Mesodermal cell (in vitro differentiated cells): Measurements from ENCODE around the gene CCDC187.

ENCODE experiments used
- H3K27ac ChIP-seq: 2 replicates; pipeline ENCODE4 v1.7.0; 2013; ENCODE audit warnings: mild to moderate bottlenecking, low read depth, low read length, moderate library complexity; ENCODE audit not compliant: severe bottlenecking
- H3K36me3 ChIP-seq: 2 replicates; pipeline ENCODE4 v1.7.1; 2013; ENCODE audit warnings: mild to moderate bottlenecking, low read length, moderate library complexity; ENCODE audit not compliant: control insufficient read depth, insufficient read depth
- H3K4me1 ChIP-seq: one replicate; pipeline ENCODE4 v1.7.1; 2013; ENCODE audit warnings: mild to moderate bottlenecking, low read length; ENCODE audit not compliant: insufficient read depth, control insufficient read depth, poor library complexity, severe bottlenecking
- H3K4me3 ChIP-seq: 2 replicates; pipeline ENCODE4 v1.7.0; 2013; ENCODE audit warnings: low read length, control low read depth, mild to moderate bottlenecking; ENCODE audit not compliant: insufficient read depth, poor library complexity, severe bottlenecking; ENCODE audit errors: extremely low read depth
- H3K9me3 ChIP-seq: 2 replicates; pipeline ENCODE4 v1.7.1; 2013; ENCODE audit warnings: mild to moderate bottlenecking, low read length, moderate library complexity; ENCODE audit not compliant: control insufficient read depth
- WGBS, 2 experiments: methylation state at CpG; one replicate each; pipeline ENCODE4 v1.1.5; 2013; ENCODE audit warnings: missing lambda C conversion rate in 2 of 2; ENCODE audit not compliant: insufficient coverage in 2 of 2; 5-methylcytosine and 5-hydroxymethylcytosine counted together

The CCDC187 gene

DNA sequence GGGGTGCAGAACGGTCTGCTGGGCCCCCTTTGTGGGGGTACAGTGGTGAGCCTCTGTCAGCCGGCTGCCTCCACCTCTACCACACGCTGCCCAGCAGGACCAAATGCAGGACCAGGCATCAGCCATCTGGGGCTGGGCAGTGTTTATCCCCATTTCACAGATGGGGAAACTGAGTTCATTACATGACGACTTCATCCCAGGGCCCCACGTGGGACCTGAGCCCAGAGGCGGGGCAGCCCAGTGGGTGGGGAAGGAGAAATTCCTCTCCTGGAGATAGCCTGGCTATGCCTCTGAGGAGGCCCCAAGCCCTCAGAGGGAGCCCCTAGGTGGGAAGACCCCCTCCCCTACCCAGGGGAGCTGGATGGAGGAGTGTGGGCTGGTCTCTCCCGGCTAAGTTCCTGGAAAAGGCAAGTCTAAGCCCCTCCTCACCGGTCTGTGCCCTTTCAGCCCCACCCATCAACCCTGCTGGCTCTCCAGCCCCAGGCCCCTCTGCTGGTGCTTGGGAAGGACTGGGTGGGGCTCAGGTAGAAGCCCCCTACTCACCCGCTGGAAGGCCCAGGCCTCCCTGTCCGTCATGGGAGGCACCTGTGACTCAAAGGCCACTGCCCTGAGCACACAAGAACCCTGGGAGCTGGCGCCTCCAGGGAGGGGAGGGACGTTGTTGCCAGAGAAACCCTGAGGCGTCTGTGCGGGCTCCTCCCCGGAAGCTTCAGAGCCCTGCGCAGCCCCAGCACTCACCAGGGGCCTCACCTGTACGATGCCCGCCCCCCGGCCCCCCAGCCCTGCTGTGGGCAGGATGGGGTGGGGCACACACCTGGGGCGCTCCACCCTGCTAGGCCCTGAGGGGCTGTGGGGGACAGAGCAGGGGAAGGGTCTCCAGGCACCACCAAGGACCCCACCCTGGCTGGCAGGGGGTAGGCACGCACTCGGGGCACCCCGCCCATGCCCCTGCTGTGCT is 7.4 kb upstream of the CCDC187 start:
- H3K4me1 ChIP-seq, result peaks cover 3% of the 10 kb centered on the region
- no peak overlapping the region for H3K27ac ChIP-seq
- no peaks in the 10 kb centered on the region for H3K36me3 ChIP-seq
- H3K4me3 ChIP-seq, result no peak overlapping the region
- H3K9me3 ChIP-seq, result peaks cover 19% of the 10 kb centered on the region
- 70 to 72% methylated on average over 10 of the region's 23 CpGs for WGBS, 2 experiments

DNA sequence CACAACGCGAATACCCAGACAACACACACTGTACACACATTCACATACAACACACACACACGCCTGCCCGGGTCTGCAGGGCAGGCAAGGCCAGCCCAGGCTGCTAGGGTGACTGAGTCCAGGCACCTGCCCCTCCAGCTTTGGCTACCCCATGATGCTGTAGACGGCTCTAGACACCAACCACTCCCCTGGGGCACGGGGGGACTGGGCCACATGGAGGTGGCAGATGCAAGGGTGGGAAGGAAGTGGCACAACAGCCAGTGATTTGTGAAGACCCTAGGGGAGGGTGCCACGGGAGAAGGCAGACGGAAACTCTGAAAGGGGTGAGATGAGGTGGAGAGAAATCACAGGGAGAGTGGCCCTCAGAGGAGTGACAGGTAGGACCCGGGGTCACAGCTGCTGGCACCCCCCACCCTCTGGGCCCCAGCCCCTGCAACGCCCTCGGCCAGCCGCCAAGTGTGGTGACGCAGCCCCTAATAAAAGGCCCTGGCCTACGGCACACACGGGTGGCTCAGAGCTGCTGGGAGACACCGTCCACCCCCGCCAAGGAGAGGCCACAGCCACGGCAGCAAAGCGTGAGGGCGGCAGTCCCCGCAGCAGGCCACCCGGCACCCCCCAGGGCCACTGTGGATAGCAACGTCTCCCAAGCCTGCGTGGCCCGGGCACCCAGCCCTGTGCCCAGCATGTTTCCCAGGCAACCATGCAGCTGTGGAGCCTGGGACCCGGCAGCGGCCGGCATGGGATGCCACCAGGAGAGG is 6.6 kb upstream of the CCDC187 start:
- Histone ChIP-seq H3K4me1 (peaks cover 3% of the 10 kb centered on the region), H3K27ac (no peak overlapping the region), H3K9me3 (peaks cover 12% of the 10 kb centered on the region), H3K36me3 (no peaks in the 10 kb centered on the region), H3K4me3 (no peak overlapping the region)
- 89 to 91% methylated on average over 23 to 26 of the region's 28 CpGs for WGBS, 2 experiments

DNA sequence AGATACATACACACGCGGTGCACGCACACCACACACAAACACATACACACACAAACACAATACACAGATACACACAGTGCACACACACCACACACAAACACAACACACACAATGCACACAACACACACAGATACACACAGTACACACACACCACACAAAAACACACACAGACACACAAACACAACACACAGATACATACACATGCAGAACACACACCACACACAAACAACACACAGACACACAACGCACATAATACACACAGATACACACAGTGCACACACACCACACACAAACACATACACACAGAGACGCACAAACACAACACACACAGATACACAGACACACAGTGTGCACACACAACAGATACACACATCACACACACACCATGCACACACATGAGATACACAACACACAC is 5.9 kb upstream of the CCDC187 start:
- no peak overlapping the region for H3K4me3 ChIP-seq
- H3K9me3 ChIP-seq, result peaks cover 6% of the 10 kb centered on the region
- no peaks in the 10 kb centered on the region for H3K36me3 ChIP-seq
- 89 to 91% methylated on average over 5 of the region's 5 CpGs for WGBS, 2 experiments
- H3K27ac ChIP-seq, result no peak overlapping the region
- peaks cover 3% of the 10 kb centered on the region for H3K4me1 ChIP-seq

DNA sequence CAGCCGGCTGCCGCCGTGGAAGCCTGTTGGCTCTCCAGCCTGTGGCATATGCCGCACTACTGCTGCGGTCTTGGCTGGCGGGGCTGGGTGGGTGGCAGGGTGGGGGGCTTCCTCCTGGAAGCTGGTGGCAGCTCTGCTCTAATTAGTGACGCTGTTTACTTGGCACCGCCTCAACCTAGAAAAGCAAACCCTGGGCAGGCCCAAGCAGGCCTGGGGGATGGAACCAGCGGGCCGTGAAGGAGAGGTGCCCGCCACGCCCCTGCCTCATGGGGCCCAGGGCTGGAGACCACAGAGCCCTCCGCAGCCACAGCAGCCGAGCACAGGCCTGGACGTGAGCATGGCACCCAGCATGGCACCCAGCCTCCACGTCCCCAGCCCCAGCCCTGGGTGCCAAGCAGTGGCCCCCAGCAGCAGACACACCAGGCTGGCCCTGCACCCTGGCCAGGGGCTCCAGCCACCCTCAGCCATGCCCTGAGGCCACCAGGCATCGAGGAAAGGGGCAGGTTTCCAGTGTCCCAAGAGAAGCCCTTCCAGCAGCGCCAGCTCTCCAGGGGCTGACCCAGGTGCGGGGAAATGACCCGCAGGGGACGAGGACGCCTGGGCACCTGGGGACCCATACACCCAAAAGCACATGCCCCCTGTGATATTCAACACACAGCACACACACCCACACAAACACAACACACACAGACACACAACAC is 5.4 kb upstream of the CCDC187 start:
- 88 to 89% methylated on average over 16 to 18 of the region's 22 CpGs for WGBS, 2 experiments
- H3K9me3 ChIP-seq, result peaks cover under 1% of the 10 kb centered on the region
- H3K4me3 ChIP-seq, result no peak overlapping the region
- no peak overlapping the region for H3K27ac ChIP-seq
- H3K4me1 ChIP-seq, result peaks cover 3% of the 10 kb centered on the region
- H3K36me3 ChIP-seq, result no peaks in the 10 kb centered on the region

DNA sequence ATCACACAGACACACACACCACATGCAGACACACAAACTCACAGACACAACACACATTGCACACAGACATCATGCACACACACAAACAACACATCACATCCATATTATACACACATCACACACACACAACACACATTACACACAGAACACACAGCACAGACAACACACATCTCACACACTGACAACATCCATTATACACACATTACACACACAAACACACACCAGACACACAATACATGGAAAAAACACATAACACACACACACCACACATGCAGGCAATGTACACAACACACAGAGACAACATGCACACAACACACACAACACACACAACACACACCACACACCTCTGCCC is 4.8 kb upstream of the CCDC187 start:
- Histone ChIP-seq H3K36me3 (no peaks in the 10 kb centered on the region), H3K27ac (no peak overlapping the region), H3K4me1 (peaks cover 3% of the 10 kb centered on the region), H3K4me3 (no peak overlapping the region), H3K9me3 (no peaks in the 10 kb centered on the region)

DNA sequence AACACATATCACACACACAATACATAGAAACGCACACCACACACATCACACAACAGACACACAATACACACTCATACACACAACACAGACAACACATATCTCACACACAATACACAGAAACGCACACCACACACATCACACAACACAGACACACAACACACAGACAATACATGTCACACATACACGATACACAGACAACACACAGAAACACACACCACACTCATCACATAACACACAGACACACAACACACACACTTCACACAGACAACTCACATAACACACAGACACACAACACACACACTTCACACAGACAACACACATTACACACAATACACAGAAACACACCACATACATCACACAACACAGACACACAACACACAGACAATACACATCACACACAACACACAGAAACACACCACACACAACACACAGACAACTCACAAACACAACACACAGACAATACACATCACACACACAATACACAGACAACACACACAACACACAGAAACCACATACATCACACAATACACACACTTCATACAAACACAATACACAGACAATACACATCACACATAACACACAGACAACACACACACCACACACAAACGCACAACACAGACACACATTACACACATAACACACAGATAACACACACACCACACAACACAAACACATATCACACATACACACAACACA is 4.3 kb upstream of the CCDC187 start:
- H3K9me3 ChIP-seq, result no peaks in the 10 kb centered on the region
- no peaks in the 10 kb centered on the region for H3K36me3 ChIP-seq
- peaks cover 3% of the 10 kb centered on the region for H3K4me1 ChIP-seq
- no peak overlapping the region for H3K4me3 ChIP-seq
- no peak overlapping the region for H3K27ac ChIP-seq
- WGBS, 2 experiments, result 88 to 93% methylated on average over 4 of the region's 4 CpGs

DNA sequence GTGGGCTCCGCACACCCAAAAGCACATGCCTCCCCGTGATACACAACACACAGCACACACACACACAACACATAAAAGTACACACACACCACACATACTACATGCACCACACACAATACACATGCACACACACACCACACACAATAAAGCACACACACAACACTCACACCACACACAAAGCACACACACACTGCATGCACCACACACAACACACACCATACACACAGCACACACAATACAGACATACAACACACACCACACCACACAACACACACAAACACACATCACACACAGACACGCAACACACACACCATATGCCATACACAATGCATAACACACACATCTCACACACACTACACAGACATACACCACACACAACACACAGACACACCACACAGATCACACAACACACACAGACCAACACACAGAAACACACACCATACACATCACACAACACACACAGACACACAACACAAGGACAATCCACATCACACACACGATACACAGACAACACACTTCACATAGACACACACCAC is 3.4 kb upstream of the CCDC187 start:
- Histone ChIP-seq H3K4me3 (no peak overlapping the region), H3K36me3 (no peaks in the 10 kb centered on the region), H3K27ac (no peak overlapping the region), H3K4me1 (peaks cover 3% of the 10 kb centered on the region), H3K9me3 (no peaks in the 10 kb centered on the region)
- WGBS, 2 experiments, result 83 to 88% methylated on average over 4 of the region's 4 CpGs

DNA sequence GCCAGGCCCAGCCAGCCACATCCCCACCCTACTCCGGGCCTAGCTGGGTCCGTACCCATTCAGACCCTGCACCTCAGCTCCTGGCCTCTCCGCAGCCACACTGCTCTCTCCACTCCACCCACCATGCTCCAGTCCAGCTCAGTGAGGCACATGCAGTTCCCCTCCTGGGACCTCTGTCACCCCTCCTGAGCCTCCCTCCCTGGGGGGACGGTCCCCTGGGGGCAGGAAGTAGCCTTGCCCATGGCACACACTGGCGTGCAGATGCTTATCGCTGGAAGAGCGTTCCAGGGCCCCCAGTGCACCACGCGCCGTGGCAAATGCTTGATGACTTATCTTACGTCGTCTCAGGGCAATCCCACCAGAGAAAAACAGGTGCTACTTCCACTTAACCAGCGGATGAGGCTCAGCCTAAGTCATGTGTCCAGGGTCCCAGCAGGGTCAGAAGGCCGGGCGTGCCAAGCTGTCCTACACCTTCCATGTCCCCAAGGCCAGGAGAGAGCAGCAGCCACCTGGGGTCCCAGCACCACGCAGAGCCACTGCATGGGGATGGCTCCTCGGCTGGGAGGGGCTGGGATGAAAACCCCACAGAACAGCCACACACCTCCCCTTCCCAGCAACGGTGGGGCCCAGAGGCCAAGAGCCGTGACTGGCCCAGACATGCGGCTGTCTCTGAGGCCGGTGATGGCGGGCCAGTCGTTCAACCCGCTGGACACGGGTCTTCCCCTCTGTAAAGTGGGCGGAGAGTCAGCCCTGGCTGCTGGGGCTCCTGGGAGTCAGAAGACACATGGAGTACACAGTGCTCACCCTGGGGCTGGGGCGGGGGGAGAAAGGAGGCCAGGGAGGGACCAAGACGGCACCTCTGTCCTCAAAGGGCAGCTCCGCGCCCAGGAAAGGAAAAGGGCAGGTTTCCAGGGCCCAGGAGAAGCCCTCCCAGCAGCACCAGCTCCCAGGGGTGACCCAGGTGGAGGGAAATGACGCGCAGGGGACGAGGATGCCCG is 2.6 kb upstream of the CCDC187 start:
- Histone ChIP-seq H3K4me1 (peaks cover 1% of the 10 kb centered on the region), H3K36me3 (no peaks in the 10 kb centered on the region), H3K4me3 (no peak overlapping the region), H3K9me3 (no peaks in the 10 kb centered on the region), H3K27ac (no peak overlapping the region)
- 83 to 84% methylated on average over 27 to 31 of the region's 34 CpGs for WGBS, 2 experiments

DNA sequence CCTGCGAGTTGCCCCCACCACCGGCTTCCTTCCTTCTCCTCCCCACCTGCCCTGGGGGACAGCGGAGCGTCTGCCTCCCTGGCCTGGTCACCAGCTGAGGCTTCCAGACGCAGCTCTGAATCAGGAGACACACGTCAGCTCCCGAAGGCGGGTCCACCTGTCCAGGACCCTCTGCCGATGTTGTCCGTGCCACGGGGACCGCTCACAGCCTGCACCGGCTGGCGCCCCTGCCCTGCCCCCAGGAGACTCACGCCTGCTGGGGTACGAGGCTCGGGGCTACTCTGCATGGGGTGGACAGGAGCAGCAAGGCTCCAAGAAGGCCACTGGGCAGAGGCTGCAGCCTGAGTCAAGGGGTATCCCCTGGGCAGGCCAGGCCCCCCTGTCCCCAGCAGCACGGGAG is 1.9 kb upstream of the CCDC187 start:
- Histone ChIP-seq H3K4me1 (no peaks in the 10 kb centered on the region), H3K36me3 (no peaks in the 10 kb centered on the region), H3K27ac (no peak overlapping the region), H3K4me3 (no peak overlapping the region), H3K9me3 (no peaks in the 10 kb centered on the region)
- WGBS, 2 experiments, result 89 to 90% methylated on average over 16 to 18 of the region's 18 CpGs
